IMR-90 (cell line): ENCODE results near the gene FLVCR2.

ENCODE experiments used
- BHLHE40 ChIP-seq: fragments of 150-350 bp; IDR thresholded peaks from 2 replicates; pipeline ENCODE4 v1.6.1; 2016; ENCODE audit warnings: mild to moderate bottlenecking, low read depth, low read length
- CEBPB ChIP-seq: IDR thresholded peaks from 2 replicates; pipeline ENCODE4 v1.6.1; 2012; ENCODE audit warnings: low read depth, low read length, improper control_type of control experiment
- CTCF ChIP-seq: conservative IDR thresholded peaks from 2 replicates; pipeline ENCODE4 v1.5.1; 2012; ENCODE audit warnings: mild to moderate bottlenecking, low read depth, low read length, improper control_type of control experiment
- MXI1 ChIP-seq: IDR thresholded peaks from 2 replicates; pipeline ENCODE4 v1.6.1; 2012; ENCODE audit warnings: low read depth, mild to moderate bottlenecking, low read length, moderate library complexity, borderline replicate concordance
- POLR2A ChIP-seq: IDR thresholded peaks from 2 replicates; pipeline ENCODE4 v1.6.1; 2012; ENCODE audit warnings: mild to moderate bottlenecking, low read depth, low read length

DNA sequence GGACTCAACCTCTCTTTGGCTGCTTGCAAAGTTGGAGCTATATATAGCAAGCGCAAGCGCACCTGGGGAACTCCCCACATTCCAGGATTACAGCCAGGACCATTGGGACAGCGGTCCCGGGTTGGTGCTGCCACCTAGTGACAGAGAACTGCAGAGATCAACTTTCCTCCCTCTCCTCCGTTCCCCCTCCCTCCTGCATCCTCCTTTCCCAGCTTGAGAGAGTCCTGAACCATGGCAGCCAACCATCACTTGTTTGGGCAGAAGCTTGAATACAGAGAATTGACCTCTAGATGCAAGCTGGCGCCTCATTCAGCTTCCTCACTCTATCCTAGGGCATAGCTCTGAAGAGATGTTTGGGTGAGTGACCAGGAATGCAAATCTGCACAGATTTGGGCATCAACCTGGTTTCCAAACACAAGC, 17.4 kb upstream of the FLVCR2 start:
- 0 out of 2 replicates have a peak, but pooled peaks have one; percentile 20 for TF ChIP-seq POLR2A
- TF ChIP-seq CTCF = peak; percentile 84
- no peak for TF ChIP-seq MXI1
- no peak for TF ChIP-seq BHLHE40
- no peak for TF ChIP-seq CEBPB
